OCI-LY3 (cell line): ENCODE data around the gene ANKRD65.
"Not testable (repeated sequence)": the region's sequence is repeated elsewhere in the genome, so short reads cannot be mapped to it uniquely, and the experiment has no call there.

Source experiments
- H2AFZ ChIP-seq: fragments of 200-600, 300-600 bp; shearing (Covaris generic); 2 replicates; pipeline ENCODE4 v1.6.0; 2014; ENCODE audit warnings: antibody characterized with exemption, low read depth, low read length
- H3K27ac ChIP-seq: fragments of 200-600, 300-600 bp; sonication (generic); 2 replicates; pipeline ENCODE4 v1.5.1; 2014; ENCODE audit warnings: mild to moderate bottlenecking, low read length, moderate library complexity, mixed read lengths
- H3K27me3 ChIP-seq: fragments of 200-600, 300-600 bp; sonication (generic); 2 replicates; pipeline ENCODE4 v1.6.1; 2014; ENCODE audit warnings: low read depth, low read length, mixed read lengths
- H3K36me3 ChIP-seq: fragments of 200-600, 300-600 bp; sonication (generic); replicated peaks from 2 replicates; pipeline ENCODE3; 2014; ENCODE audit warnings: low read depth, low read length, mixed read lengths
- H3K4me1 ChIP-seq: fragments of 300-600, 200-600 bp; sonication (generic); 2 replicates; pipeline ENCODE4 v1.6.1; 2014; ENCODE audit warnings: low read length, mixed read lengths
- H3K4me2 ChIP-seq: fragments of 200-600, 300-600 bp; sonication (generic); 2 replicates; pipeline ENCODE4 v1.6.1; 2014; ENCODE audit warnings: low read length, mixed read lengths
- H3K4me3 ChIP-seq: fragments of 300-600, 200-600 bp; sonication (generic); 2 replicates; pipeline ENCODE4 v1.5.1; 2014; ENCODE audit warnings: antibody characterized with exemption, mild to moderate bottlenecking, low read length, moderate library complexity
- H3K79me2 ChIP-seq: fragments of 300-600, 200-600 bp; shearing (Covaris generic); 2 replicates; pipeline ENCODE4 v1.6.1; 2014; ENCODE audit warnings: mild to moderate bottlenecking, low read length, mixed read lengths
- H3K9ac ChIP-seq: fragments of 300-600, 200-600 bp; shearing (Covaris generic); 2 replicates; pipeline ENCODE4 v1.6.0; 2014; ENCODE audit warnings: mild to moderate bottlenecking, low read length, moderate library complexity
- H3K9me3 ChIP-seq: fragments of 200-600, 300-600 bp; shearing (Covaris generic); 2 replicates; pipeline ENCODE4 v1.6.1; 2014; ENCODE audit warnings: low read length, mixed read lengths; ENCODE audit not compliant: insufficient read depth
- H4K20me1 ChIP-seq: fragments of 200-600, 300-600 bp; sonication (generic); 2 replicates; pipeline ENCODE4 v1.6.1; 2016; ENCODE audit warnings: low read length, mixed read lengths; ENCODE audit not compliant: insufficient read depth
- EZH2phosphoT487 ChIP-seq: fragments of 200-600 bp; shearing (Covaris generic); IDR thresholded peaks from 2 replicates; pipeline ENCODE4 v1.6.1; 2018; ENCODE audit warnings: antibody characterized with exemption, mixed run types, low read depth
- TF ChIP-seq, protein P1 (sequence below): fragments of 200-600, 300-600 bp; sonication (generic); IDR thresholded peaks from 2 replicates; pipeline ENCODE4 v1.5.1; 2014; ENCODE audit warnings: antibody characterized with exemption, low read length, low read depth

Gene ANKRD65

GRCh38 chr1:1421147-1421906 is at the start of gene ANKRD65:
ANKRD65 (minus strand) TSS chr1:1421276; CDS start chr1:1421005, 271 bp downstream.
- no peaks in the 10 kb centered on the region for H3K27me3 ChIP-seq
- H3K4me1 ChIP-seq = peaks cover 28% of the 10 kb centered on the region
- no peak within 1 kb of the TSS for H3K4me2 ChIP-seq
- no peak within 1 kb of the TSS for H3K4me3 ChIP-seq
- H3K79me2 ChIP-seq = no peaks in the 10 kb centered on the region
- H3K27ac ChIP-seq = no peak within 1 kb of the TSS
- H3K9me3 ChIP-seq = no peaks in the 10 kb centered on the region
- no peaks in the 10 kb centered on the region for H3K36me3 ChIP-seq
- H4K20me1 ChIP-seq = no peaks in the 10 kb centered on the region
- TF ChIP-seq, protein P1, sequence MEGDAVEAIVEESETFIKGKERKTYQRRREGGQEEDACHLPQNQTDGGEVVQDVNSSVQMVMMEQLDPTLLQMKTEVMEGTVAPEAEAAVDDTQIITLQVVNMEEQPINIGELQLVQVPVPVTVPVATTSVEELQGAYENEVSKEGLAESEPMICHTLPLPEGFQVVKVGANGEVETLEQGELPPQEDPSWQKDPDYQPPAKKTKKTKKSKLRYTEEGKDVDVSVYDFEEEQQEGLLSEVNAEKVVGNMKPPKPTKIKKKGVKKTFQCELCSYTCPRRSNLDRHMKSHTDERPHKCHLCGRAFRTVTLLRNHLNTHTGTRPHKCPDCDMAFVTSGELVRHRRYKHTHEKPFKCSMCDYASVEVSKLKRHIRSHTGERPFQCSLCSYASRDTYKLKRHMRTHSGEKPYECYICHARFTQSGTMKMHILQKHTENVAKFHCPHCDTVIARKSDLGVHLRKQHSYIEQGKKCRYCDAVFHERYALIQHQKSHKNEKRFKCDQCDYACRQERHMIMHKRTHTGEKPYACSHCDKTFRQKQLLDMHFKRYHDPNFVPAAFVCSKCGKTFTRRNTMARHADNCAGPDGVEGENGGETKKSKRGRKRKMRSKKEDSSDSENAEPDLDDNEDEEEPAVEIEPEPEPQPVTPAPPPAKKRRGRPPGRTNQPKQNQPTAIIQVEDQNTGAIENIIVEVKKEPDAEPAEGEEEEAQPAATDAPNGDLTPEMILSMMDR = no peak
- no peak for TF ChIP-seq EZH2phosphoT487
- no peak within 1 kb of the TSS for H3K9ac ChIP-seq
- peak within 1 kb of the TSS; percentile 46; the same call in 1 of the 2 replicates for H2AFZ ChIP-seq

DNA sequence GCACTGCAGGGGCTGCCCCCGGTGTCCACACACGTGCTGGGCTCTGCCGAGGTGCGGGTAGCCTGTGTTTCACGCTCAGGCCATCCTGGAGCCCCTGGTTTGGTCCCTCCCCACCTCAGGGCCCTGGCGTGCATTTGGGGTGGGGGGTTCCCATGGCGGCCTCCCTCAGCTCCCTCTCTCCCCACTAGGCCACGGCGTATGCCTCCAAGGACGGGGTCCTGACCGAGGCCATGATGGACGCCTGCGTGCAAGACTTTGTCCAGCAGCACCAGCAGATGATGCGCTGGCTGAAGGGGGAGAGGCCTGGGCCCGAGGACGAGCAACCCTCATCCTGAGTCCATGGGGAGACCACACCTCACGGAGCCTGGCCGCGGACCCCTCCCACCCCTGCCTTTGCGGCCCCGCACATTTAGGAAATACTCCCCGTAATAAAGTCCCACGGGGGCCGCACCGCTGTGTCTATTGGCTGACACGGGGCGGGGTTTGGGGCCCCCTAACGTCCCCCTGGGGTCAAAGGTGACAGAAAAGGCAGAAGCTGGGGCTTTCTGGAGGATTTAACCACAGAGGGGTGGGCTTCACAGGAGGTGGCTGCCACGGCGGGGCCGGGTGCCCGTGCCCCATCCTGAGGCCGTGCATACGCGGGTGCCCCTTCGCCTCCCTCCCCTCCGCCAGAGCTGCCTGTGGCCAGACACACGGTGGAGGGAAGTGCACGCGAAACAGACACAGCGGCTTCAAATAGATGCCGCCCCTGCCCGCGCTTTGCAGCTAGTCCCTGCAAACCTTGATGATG is 47.3 kb upstream of the ANKRD65 start:
- peaks cover 27% of the 10 kb centered on the region for H3K79me2 ChIP-seq
- H3K27me3 ChIP-seq, H4K20me1 ChIP-seq, H3K9ac ChIP-seq, H2AFZ ChIP-seq, H3K9me3 ChIP-seq, H3K4me3 ChIP-seq, H3K4me2 ChIP-seq, H3K36me3 ChIP-seq, H3K27ac ChIP-seq: not testable (repeated sequence)
- H3K4me1 ChIP-seq = peaks cover 17% of the 10 kb centered on the region

DNA sequence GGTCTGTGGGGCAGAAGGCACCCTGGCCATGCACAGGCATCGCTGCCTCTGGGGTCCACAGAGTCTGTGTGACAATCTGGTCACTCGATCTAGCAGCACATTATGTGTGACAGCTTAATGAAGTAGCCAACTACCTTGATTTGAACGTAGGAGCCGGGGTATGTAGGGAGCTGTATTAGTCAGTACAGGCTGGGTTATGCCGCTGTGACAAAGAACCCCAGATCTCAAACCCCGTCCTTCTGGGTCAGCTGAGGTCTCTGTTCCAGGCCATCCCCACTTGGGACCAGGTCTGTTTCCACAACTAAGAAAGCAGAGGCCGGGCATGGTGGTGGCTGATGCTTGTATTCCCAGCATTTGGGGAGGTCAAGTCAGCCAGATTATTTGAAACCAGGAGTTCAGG is 42.2 kb upstream of the ANKRD65 start:
- Histone ChIP-seq H3K27ac (no peak overlapping the region), H3K27me3 (no peaks in the 10 kb centered on the region), H2AFZ (no peak overlapping the region), H3K4me1 (peaks cover 29% of the 10 kb centered on the region), H3K4me2 (no peak overlapping the region), H3K36me3 (no peaks in the 10 kb centered on the region), H3K4me3 (no peak overlapping the region), H3K79me2 (no peaks in the 10 kb centered on the region), H4K20me1 (no peaks in the 10 kb centered on the region), H3K9ac (no peak overlapping the region), H3K9me3 (no peaks in the 10 kb centered on the region)
- no peak for TF ChIP-seq EZH2phosphoT487
- TF ChIP-seq, protein P1 = no peak

GRCh38 chr1:1462318-1462966 is 41.4 kb upstream of the ANKRD65 start:
- peak overlapping the region; percentile 67 for H2AFZ ChIP-seq
- no peaks in the 10 kb centered on the region for H3K36me3 ChIP-seq
- peak overlapping the region; percentile 63 for H3K4me2 ChIP-seq
- peak overlapping the region; percentile 38; the same call in 1 of the 2 replicates for H3K9ac ChIP-seq
- peaks cover 29% of the 10 kb centered on the region for H3K4me1 ChIP-seq
- no peaks in the 10 kb centered on the region for H3K79me2 ChIP-seq
- H4K20me1 ChIP-seq = no peaks in the 10 kb centered on the region
- no peak for TF ChIP-seq EZH2phosphoT487
- no peaks in the 10 kb centered on the region for H3K9me3 ChIP-seq
- H3K4me3 ChIP-seq = peak overlapping the region; percentile 64
- H3K27me3 ChIP-seq = no peaks in the 10 kb centered on the region
- H3K27ac ChIP-seq = no peak overlapping the region
